Ovary (tissue), 3 donors: Measurements from ENCODE around the gene PHACTR1.

Experiments
- EP300 ChIP-seq: sonication (generic); formaldehyde crosslinking; IDR thresholded peaks from one replicate; pipeline ENCODE4 v1.6.1; 2017; ENCODE audit warnings: antibody characterized with exemption
- POLR2A ChIP-seq: fragments of 450-650 bp; IDR thresholded peaks from one replicate; pipeline ENCODE4 v1.6.1; 2017; ENCODE audit warnings: antibody characterized with exemption, mild to moderate bottlenecking, moderate library complexity
- TF ChIP-seq, protein P1 (sequence below), 3 donors: fragments of 450-650 bp in 2 of 3; fragments of 200-600 bp in 1 of 3; IDR thresholded peaks; one replicate each; pipeline versions ENCODE4 v1.5.1 to v1.8.0; 2016 to 2022; ENCODE audit warnings: antibody characterized with exemption in 3 of 3, mild to moderate bottlenecking in 1 of 3
- donor health status: DM: no; HTN: no; CAD: no.

DNA sequence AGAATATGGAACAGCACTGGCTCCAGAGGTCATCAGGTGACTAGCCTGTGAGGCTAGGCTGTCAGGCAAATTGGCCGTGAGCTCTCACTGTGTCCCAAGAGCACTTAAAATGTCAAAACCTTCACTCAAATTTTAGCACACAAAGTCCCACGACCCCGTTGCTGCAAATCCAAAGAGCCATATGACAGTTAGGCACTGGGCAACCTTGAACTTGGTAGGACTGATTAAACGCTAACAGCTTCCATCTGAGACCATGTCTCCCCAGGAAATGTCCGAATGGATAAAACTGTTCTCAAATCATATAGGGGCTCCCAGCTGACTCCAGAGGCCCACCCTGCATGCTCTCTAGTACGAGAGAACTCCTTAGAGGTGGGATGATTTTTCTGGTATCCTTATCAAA lies 196.6 kb downstream of the PHACTR1 start:
- TF ChIP-seq, protein P1, sequence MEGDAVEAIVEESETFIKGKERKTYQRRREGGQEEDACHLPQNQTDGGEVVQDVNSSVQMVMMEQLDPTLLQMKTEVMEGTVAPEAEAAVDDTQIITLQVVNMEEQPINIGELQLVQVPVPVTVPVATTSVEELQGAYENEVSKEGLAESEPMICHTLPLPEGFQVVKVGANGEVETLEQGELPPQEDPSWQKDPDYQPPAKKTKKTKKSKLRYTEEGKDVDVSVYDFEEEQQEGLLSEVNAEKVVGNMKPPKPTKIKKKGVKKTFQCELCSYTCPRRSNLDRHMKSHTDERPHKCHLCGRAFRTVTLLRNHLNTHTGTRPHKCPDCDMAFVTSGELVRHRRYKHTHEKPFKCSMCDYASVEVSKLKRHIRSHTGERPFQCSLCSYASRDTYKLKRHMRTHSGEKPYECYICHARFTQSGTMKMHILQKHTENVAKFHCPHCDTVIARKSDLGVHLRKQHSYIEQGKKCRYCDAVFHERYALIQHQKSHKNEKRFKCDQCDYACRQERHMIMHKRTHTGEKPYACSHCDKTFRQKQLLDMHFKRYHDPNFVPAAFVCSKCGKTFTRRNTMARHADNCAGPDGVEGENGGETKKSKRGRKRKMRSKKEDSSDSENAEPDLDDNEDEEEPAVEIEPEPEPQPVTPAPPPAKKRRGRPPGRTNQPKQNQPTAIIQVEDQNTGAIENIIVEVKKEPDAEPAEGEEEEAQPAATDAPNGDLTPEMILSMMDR (IDR thresholded peaks at IDR 0.05), result no peak
- TF ChIP-seq EP300 (no peak), POLR2A (no peak)
